Spleen (tissue), 11 donors: ENCODE data around the gene ANKRD6. TPM values are rescaled to one million over a fixed set of nuclear protein-coding genes. Genes with fewer than 3 reads are reported as not detected.

Source experiments
- DNase-seq: peaks from one replicate; pipeline ENCODE4 v3.0.0-alpha.2; 2020
- H3K27ac ChIP-seq, 8 donors: fragments of 200-600 bp; sonication (generic) in 7 of 8; 1 replicate in 4 of 8; 2 replicates in 4 of 8; pipeline versions ENCODE4 v1.5.0 to v1.8.0; 2016 to 2021; ENCODE audit warnings: inconsistent platforms in 4 of 8, mild to moderate bottlenecking in 4 of 8, moderate library complexity in 1 of 8
- H3K27me3 ChIP-seq, 7 donors: fragments of 200-600 bp; sonication (generic) in 6 of 7; replicated peaks in 1 of 7; 1 replicate in 4 of 7; 2 replicates in 3 of 7; pipeline versions ENCODE4 v1.5.0 to v1.8.0; 2016 to 2021; ENCODE audit warnings: inconsistent platforms in 3 of 7, mild to moderate bottlenecking in 1 of 7
- H3K36me3 ChIP-seq, 6 donors: fragments of 200-600 bp; sonication (generic) in 5 of 6; 1 replicate in 4 of 6; 2 replicates in 2 of 6; pipeline versions ENCODE4 v1.5.0 to v1.8.0; 2016 to 2021; ENCODE audit warnings: inconsistent platforms in 2 of 6
- H3K4me1 ChIP-seq, 6 donors: fragments of 200-600 bp; sonication (generic) in 5 of 6; 1 replicate in 3 of 6; 2 replicates in 3 of 6; pipeline versions ENCODE4 v1.5.0 to v1.8.0; 2016 to 2021; ENCODE audit warnings: inconsistent platforms in 3 of 6
- H3K4me3 ChIP-seq, 8 donors: fragments of 200-600 bp; sonication (generic) in 7 of 8; 1 replicate in 4 of 8; 2 replicates in 4 of 8; pipeline versions ENCODE4 v1.5.0 to v1.8.0; 2016 to 2021; ENCODE audit warnings: inconsistent platforms in 4 of 8, mild to moderate bottlenecking in 4 of 8, moderate library complexity in 2 of 8
- H3K9me3 ChIP-seq, 8 donors: fragments of 200-600 bp; sonication (generic) in 7 of 8; 1 replicate in 4 of 8; 2 replicates in 4 of 8; pipeline versions ENCODE4 v1.5.0 to v1.8.0; 2016 to 2021; ENCODE audit warnings: inconsistent platforms in 4 of 8
- CTCF ChIP-seq, 11 experiments: fragments of 200-600 bp in 7 of 11; fragments of 450-650 bp in 4 of 11; sonication (generic) in 4 of 11; IDR thresholded peaks in 8 of 11; conservative IDR thresholded peaks in 3 of 11; 1 replicate in 7 of 11; 2 replicates in 4 of 11; pipeline versions ENCODE4 v1.4.0 to v1.8.0; 2016 to 2021; ENCODE audit warnings: antibody characterized with exemption in 11 of 11, inconsistent platforms in 4 of 11, mild to moderate bottlenecking in 1 of 11
- POLR2A ChIP-seq, 3 donors: fragments of 450-650 bp; IDR thresholded peaks; one replicate each; pipeline ENCODE4 v1.5.1; 2017; ENCODE audit warnings: antibody characterized with exemption in 3 of 3, mild to moderate bottlenecking in 1 of 3
- POLR2AphosphoS5 ChIP-seq, 3 donors: sonication (generic); formaldehyde crosslinking; IDR thresholded peaks; one replicate each; pipeline ENCODE4 v1.5.1; 2017; ENCODE audit warnings: antibody characterized with exemption in 3 of 3
- WGBS, 5 donors: extraction: QIAGEN DNeasy Blood & Tissue Kit in 3 of 5; methylation state at CpG; one replicate each; pipeline versions ENCODE4 v1.1.5 to v1.1.7; 2013 to 2018; 5-methylcytosine and 5-hydroxymethylcytosine counted together
- intact Hi-C: fragments of 100-400 bp; cut with DNase I; formaldehyde crosslinking; loops from one replicate; pipeline ENCODE4 v1.15.0; 2023; ENCODE audit warnings: low total_unique reads
- polyA plus RNA-seq, 3 donors: library from polyadenylated mRNA; stranded (reverse); fragments of 200-250 nt; gene quantifications; one replicate each; pipeline ENCODE4 v1.2.1, GENCODE V29; 2013
- total RNA-seq, 7 donors: library from RNA; depleted of rRNA in 3 of 7; stranded (reverse); fragments of >200 nt in 3 of 7; fragmentation: NEBNext Ultra II Directional in 4 of 7; extraction: Animal tissue kit (Norgen Biotek cat#: 25700) in 4 of 7; gene quantifications; one replicate each; pipeline versions ENCODE4 v1.1.0 to v1.2.1, GENCODE V29; 2016 to 2021
- donor health status: healthy with polysubstance abuse.
- donor health status: DM: no; HTN: no; CAD: no; lungs with moderate emphysema.
- donor health status: DM: no; HTN: no; CAD: no.
- donor health status: Bipolar disorder and iron deficiency.
- donor health status: healthy.
- donor health status: DM: no; HTN: no; CAD: no.
- donor health status: DM: yes; HTN: yes; CAD: no.

The ANKRD6 gene
- total and polyA plus RNA-seq, 10 donors, result 2.2 to 18.4 (median 7.7) TPM

GRCh38 chr6:89574910-89575561 lies 142.1 kb downstream of the ANKRD6 start:
- DNase-seq, result no peak
- TF ChIP-seq CTCF (IDR thresholded peaks at IDR 0.05 in 8 of 11, conservative IDR thresholded peaks at IDR 0.05 in 3 of 11), result no peak
- TF ChIP-seq POLR2A (IDR thresholded peaks at IDR 0.05), result no peak
- TF ChIP-seq POLR2AphosphoS5 (IDR thresholded peaks at IDR 0.05), result no peak
- no peak overlapping the region for H3K27ac ChIP-seq
- H3K27me3 ChIP-seq, result no peaks in the 10 kb centered on the region
- H3K9me3 ChIP-seq, result no peaks in the 10 kb centered on the region
- intact Hi-C loops, result no loop called here
- 89 to 94% (median 92%) methylated on average over 2 of the region's 2 CpGs for WGBS, 5 donors
- no peaks in the 10 kb centered on the region for H3K36me3 ChIP-seq
- H3K4me1 ChIP-seq, result no peaks in the 10 kb centered on the region
- H3K4me3 ChIP-seq, result no peak overlapping the region

GRCh38 chr6:89575562-89575960 lies 142.6 kb downstream of the ANKRD6 start:
- WGBS, 5 donors, result 67 to 85% (median 82%) methylated on average over 2 of the region's 2 CpGs
- Histone ChIP-seq H3K36me3 (no peaks in the 10 kb centered on the region), H3K9me3 (no peaks in the 10 kb centered on the region), H3K4me1 (no peaks in the 10 kb centered on the region), H3K27me3 (no peaks in the 10 kb centered on the region), H3K4me3 (no peak overlapping the region), H3K27ac (no peak overlapping the region)
- no peak for TF ChIP-seq POLR2AphosphoS5 (IDR thresholded peaks at IDR 0.05)
- TF ChIP-seq POLR2A (IDR thresholded peaks at IDR 0.05), result no peak
- intact Hi-C loops, result no loop called here
- no peak for DNase-seq

- WGBS, 5 donors, result 87 to 93% (median 88%) methylated on average over 3 of the region's 3 CpGs
- Histone ChIP-seq H3K36me3 (no peaks in the 10 kb centered on the region), H3K4me1 (no peaks in the 10 kb centered on the region), H3K4me3 (no peak overlapping the region), H3K27me3 (no peaks in the 10 kb centered on the region), H3K9me3 (no peaks in the 10 kb centered on the region), H3K27ac (no peak overlapping the region)
- no peak for TF ChIP-seq CTCF (IDR thresholded peaks at IDR 0.05 in 8 of 11, conservative IDR thresholded peaks at IDR 0.05 in 3 of 11)
- no peak for TF ChIP-seq POLR2AphosphoS5 (IDR thresholded peaks at IDR 0.05)
- no peak for TF ChIP-seq POLR2A (IDR thresholded peaks at IDR 0.05)
- intact Hi-C loops, result no loop called here
- no peak for DNase-seq
These were observed 148.2 kb downstream of the ANKRD6 start for GRCh38 chr6:89580997-89581666.

GRCh38 chr6:89581689-89582088 lies 148.7 kb downstream of the ANKRD6 start:
- Histone ChIP-seq H3K4me3 (no peak overlapping the region), H3K27me3 (no peaks in the 10 kb centered on the region), H3K4me1 (no peaks in the 10 kb centered on the region), H3K27ac (no peak overlapping the region), H3K9me3 (no peaks in the 10 kb centered on the region), H3K36me3 (no peaks in the 10 kb centered on the region)
- no peak for DNase-seq
- no peak for TF ChIP-seq CTCF (IDR thresholded peaks at IDR 0.05 in 8 of 11, conservative IDR thresholded peaks at IDR 0.05 in 3 of 11)
- no peak for TF ChIP-seq POLR2AphosphoS5 (IDR thresholded peaks at IDR 0.05)
- no peak for TF ChIP-seq POLR2A (IDR thresholded peaks at IDR 0.05)
- intact Hi-C loops, result no loop called here
- WGBS, 5 donors, result 86 to 95% (median 90%) methylated on average over 4 of the region's 4 CpGs
